Kidney epithelial cell (primary cell): ENCODE measurements around the gene RIBC2. TPM values are rescaled to one million over a fixed set of nuclear protein-coding genes. Genes with fewer than 3 reads are reported as not detected.

Experiments
- DNase-seq: peaks from one replicate; pipeline ENCODE4 v3.0.0-alpha.2; 2010; ENCODE audit warnings: low read depth
- H3K27me3 ChIP-seq: 2 replicates; pipeline ENCODE4 v1.6.0; 2011; ENCODE audit warnings: low read length; ENCODE audit not compliant: control insufficient read depth, insufficient read depth
- H3K36me3 ChIP-seq: 2 replicates; pipeline ENCODE4 v1.5.1; 2011; ENCODE audit warnings: low read length; ENCODE audit not compliant: control insufficient read depth, insufficient read depth
- H3K4me3 ChIP-seq: 2 replicates; pipeline ENCODE4 v1.5.1; 2011; ENCODE audit warnings: low read depth, mild to moderate bottlenecking, control low read depth, low read length
- CTCF ChIP-seq: IDR thresholded peaks from 2 replicates; pipeline ENCODE4 v1.5.1; 2011; ENCODE audit warnings: mild to moderate bottlenecking, moderate library complexity, low read length, control low read depth, inconsistent platforms; ENCODE audit not compliant: insufficient read depth, poor library complexity, severe bottlenecking
- total RNA-seq: library from RNA; depleted of rRNA; stranded (reverse); fragments of >200 nt; gene quantifications from 2 replicates; pipeline ENCODE4 v1.2.3, GENCODE V29; 2015

RIBC2 gene
- total RNA-seq, 1 donor from 2014 or later: 0.13 TPM

GRCh38 chr22:45425531-45426265, 12.2 kb downstream of the RIBC2 start:
- TF ChIP-seq CTCF: no peak
- DNase-seq: no peak
- Histone ChIP-seq H3K27me3 (peaks cover 2% of the 10 kb centered on the region), H3K4me3 (no peak overlapping the region), H3K36me3 (no peaks in the 10 kb centered on the region)

GRCh38 chr22:45426387-45426786, 12.9 kb downstream of the RIBC2 start:
- TF ChIP-seq CTCF: no peak
- H3K4me3 ChIP-seq: no peak overlapping the region
- peaks cover 2% of the 10 kb centered on the region for H3K27me3 ChIP-seq
- no peaks in the 10 kb centered on the region for H3K36me3 ChIP-seq
- no peak for DNase-seq

- no peak overlapping the region for H3K4me3 ChIP-seq
- TF ChIP-seq CTCF: no peak
- DNase-seq: no peak
- H3K36me3 ChIP-seq: no peaks in the 10 kb centered on the region
- peaks cover 2% of the 10 kb centered on the region for H3K27me3 ChIP-seq
Observed at GRCh38 chr22:45427114-45427513, 13.6 kb downstream of the RIBC2 start.

GRCh38 chr22:45428391-45429385, 15.2 kb downstream of the RIBC2 start:
- TF ChIP-seq CTCF: no peak
- no peak for DNase-seq
- no peak overlapping the region for H3K4me3 ChIP-seq
- peaks cover 2% of the 10 kb centered on the region for H3K27me3 ChIP-seq
- H3K36me3 ChIP-seq: no peaks in the 10 kb centered on the region

GRCh38 chr22:45429424-45429823, 15.9 kb downstream of the RIBC2 start:
- no peak for DNase-seq
- TF ChIP-seq CTCF: no peak
- Histone ChIP-seq H3K4me3 (no peak overlapping the region), H3K27me3 (peaks cover 2% of the 10 kb centered on the region), H3K36me3 (no peaks in the 10 kb centered on the region)
